SU-DHL-6 (cell line): ENCODE measurements around the gene FNDC11.

Experiments used
- H2AFZ ChIP-seq: fragments of 200-600 bp; sonication (generic); 2 replicates; pipeline ENCODE4 v1.6.1; 2014; ENCODE audit warnings: low read depth, mild to moderate bottlenecking, moderate library complexity, mixed read lengths, antibody characterized with exemption, low read length; ENCODE audit not compliant: severe bottlenecking
- H3F3A ChIP-seq: fragments of 200-600 bp; shearing (Covaris generic); 2 replicates; pipeline ENCODE4 v1.6.0; 2016; ENCODE audit warnings: antibody characterized with exemption, mild to moderate bottlenecking; ENCODE audit not compliant: insufficient read depth
- H3K27ac ChIP-seq: fragments of 200-600 bp; sonication (generic); 2 replicates; pipeline ENCODE4 v1.5.1; 2016; ENCODE audit warnings: low read depth, mild to moderate bottlenecking, low read length, moderate library complexity, mixed read lengths
- H3K27me3 ChIP-seq: fragments of 200-600 bp; sonication (generic), shearing (Covaris generic); 2 replicates; pipeline ENCODE4 v1.6.0; 2014; ENCODE audit warnings: mild to moderate bottlenecking, low read length
- H3K36me3 ChIP-seq: fragments of 200-600 bp; sonication (generic); 2 replicates; pipeline ENCODE4 v1.6.1; 2014; ENCODE audit warnings: mild to moderate bottlenecking, low read length, mixed read lengths
- H3K4me2 ChIP-seq: fragments of 300-600, 200-600 bp; shearing (Covaris generic), sonication (generic); 2 replicates; pipeline ENCODE4 v1.6.0; 2014; ENCODE audit warnings: low read length, low read depth, mild to moderate bottlenecking; ENCODE audit not compliant: poor library complexity, severe bottlenecking
- H3K4me3 ChIP-seq: fragments of 200-600 bp; sonication (generic); 2 replicates; pipeline ENCODE4 v1.5.1; 2014; ENCODE audit warnings: antibody characterized with exemption, low read length, mild to moderate bottlenecking, mixed read lengths; ENCODE audit not compliant: insufficient read depth, poor library complexity, severe bottlenecking
- H3K79me2 ChIP-seq: fragments of 200-600 bp; sonication (generic); 2 replicates; pipeline ENCODE4 v1.6.1; 2014; ENCODE audit warnings: mild to moderate bottlenecking, low read length, moderate library complexity; ENCODE audit not compliant: insufficient read depth
- H3K9ac ChIP-seq: fragments of 200-600 bp; sonication (generic); 2 replicates; pipeline ENCODE4 v1.7.0; 2014; ENCODE audit warnings: mild to moderate bottlenecking, low read length
- H3K9me2 ChIP-seq: fragments of 200-600 bp; sonication (generic); replicated peaks from 2 replicates; pipeline ENCODE4 v1.6.1; 2014; ENCODE audit warnings: low read length; ENCODE audit not compliant: insufficient read depth
- H3K9me3 ChIP-seq: fragments of 200-600 bp; sonication (generic); 2 replicates; pipeline ENCODE4 v1.6.1; 2014; ENCODE audit warnings: low read length, mixed read lengths; ENCODE audit not compliant: insufficient read depth
- H4K20me1 ChIP-seq: fragments of 200-600 bp; sonication (generic); 2 replicates; pipeline ENCODE4 v1.6.1; 2014; ENCODE audit warnings: low read depth, mild to moderate bottlenecking, antibody characterized with exemption, low read length, moderate library complexity, mixed read lengths
- EZH2phosphoT487 ChIP-seq: fragments of 200-600 bp; sonication (generic), shearing (Covaris generic); conservative IDR thresholded peaks from 2 replicates; pipeline ENCODE4 v1.6.1; 2018; ENCODE audit warnings: mild to moderate bottlenecking, antibody characterized with exemption, low read length, moderate library complexity, mixed read lengths
- TF ChIP-seq, protein P1 (sequence below): fragments of 200-600 bp; sonication (generic); IDR thresholded peaks from one replicate; pipeline ENCODE4 v1.5.1; 2017; ENCODE audit warnings: antibody characterized with exemption, mild to moderate bottlenecking, low read length, moderate library complexity; ENCODE audit not compliant: insufficient read depth, poor library complexity, severe bottlenecking

Gene FNDC11

DNA sequence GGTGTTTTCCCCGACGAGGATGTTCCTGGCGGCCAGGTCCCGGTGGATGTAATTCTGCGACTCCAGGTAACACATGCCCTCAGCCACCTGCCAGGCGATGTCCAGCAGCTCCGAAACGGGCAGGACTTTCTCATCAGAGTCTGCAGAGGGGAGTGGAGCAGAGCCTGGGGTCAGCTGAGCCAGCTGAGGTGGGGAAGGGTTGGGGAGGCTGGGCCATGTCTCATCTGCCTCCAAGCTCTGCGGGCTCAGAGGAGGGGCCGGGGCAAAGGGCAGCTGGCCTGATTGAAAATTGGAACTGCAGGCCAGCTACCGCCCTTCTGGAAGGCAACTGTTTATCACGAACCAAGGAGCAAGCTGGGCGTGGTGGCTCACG lies 23.2 kb upstream of the FNDC11 start:
- no peak overlapping the region for H3K27ac ChIP-seq

DNA sequence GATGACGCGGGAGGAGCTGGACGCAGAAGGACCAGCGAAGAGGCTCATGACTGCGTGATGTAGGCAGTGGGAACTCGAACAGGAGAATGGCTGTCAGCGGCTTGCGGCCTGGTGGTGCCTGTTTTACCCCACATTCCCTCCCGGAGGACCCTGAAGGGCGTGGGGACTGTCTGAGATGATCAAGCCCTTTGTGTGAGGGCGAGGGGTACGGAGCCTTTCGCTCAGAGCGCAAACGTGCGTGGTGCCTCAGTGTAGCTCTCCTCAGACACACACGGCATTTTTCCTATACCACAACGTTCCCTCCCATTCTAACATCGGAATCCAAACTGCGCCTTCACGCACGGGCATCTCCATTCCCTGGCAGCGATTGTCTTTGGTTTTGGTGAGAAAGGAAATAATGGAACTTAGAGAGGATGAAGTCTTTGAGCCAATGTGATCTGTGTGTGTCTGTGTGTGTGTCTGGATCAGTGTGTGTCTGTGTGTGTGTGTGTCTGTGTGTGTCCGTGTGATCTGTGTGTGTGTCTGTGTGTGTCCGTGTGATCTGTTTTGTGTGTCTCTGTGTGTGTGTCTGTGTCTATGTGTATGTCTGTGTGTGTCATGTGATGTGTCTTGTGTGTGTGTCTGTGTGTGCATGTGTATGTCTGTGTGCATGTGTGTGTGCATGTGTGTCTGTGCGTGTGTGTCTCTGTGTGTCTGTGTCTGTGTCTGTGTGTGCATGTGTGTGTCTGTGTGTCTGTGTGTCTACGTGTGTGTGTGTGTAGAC lies 22.1 kb upstream of the FNDC11 start:
- Histone ChIP-seq H3K4me3 (no peak overlapping the region), H4K20me1 (no peaks in the 10 kb centered on the region), H3F3A (no peaks in the 10 kb centered on the region), H2AFZ (no peak overlapping the region), H3K4me2 (no peak overlapping the region), H3K36me3 (no peaks in the 10 kb centered on the region), H3K27me3 (no peaks in the 10 kb centered on the region), H3K79me2 (no peaks in the 10 kb centered on the region), H3K27ac (no peak overlapping the region), H3K9ac (no peak overlapping the region), H3K9me2 (no peaks in the 10 kb centered on the region), H3K9me3 (no peaks in the 10 kb centered on the region)
- TF ChIP-seq, protein P1, sequence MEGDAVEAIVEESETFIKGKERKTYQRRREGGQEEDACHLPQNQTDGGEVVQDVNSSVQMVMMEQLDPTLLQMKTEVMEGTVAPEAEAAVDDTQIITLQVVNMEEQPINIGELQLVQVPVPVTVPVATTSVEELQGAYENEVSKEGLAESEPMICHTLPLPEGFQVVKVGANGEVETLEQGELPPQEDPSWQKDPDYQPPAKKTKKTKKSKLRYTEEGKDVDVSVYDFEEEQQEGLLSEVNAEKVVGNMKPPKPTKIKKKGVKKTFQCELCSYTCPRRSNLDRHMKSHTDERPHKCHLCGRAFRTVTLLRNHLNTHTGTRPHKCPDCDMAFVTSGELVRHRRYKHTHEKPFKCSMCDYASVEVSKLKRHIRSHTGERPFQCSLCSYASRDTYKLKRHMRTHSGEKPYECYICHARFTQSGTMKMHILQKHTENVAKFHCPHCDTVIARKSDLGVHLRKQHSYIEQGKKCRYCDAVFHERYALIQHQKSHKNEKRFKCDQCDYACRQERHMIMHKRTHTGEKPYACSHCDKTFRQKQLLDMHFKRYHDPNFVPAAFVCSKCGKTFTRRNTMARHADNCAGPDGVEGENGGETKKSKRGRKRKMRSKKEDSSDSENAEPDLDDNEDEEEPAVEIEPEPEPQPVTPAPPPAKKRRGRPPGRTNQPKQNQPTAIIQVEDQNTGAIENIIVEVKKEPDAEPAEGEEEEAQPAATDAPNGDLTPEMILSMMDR, result no peak
- TF ChIP-seq EZH2phosphoT487, result no peak

More for the DNA sequence above, 23.2 kb upstream of the FNDC11 start:
- Histone ChIP-seq H3K9ac (no peak overlapping the region), H4K20me1 (no peaks in the 10 kb centered on the region), H3K4me2 (no peak overlapping the region), H3K9me3 (no peaks in the 10 kb centered on the region), H3K9me2 (no peaks in the 10 kb centered on the region), H3K36me3 (no peaks in the 10 kb centered on the region), H3K27me3 (no peaks in the 10 kb centered on the region), H2AFZ (no peak overlapping the region), H3K79me2 (no peaks in the 10 kb centered on the region), H3K4me3 (no peak overlapping the region), H3F3A (no peaks in the 10 kb centered on the region)
- TF ChIP-seq, protein P1, result no peak
- TF ChIP-seq EZH2phosphoT487, result no peak

DNA sequence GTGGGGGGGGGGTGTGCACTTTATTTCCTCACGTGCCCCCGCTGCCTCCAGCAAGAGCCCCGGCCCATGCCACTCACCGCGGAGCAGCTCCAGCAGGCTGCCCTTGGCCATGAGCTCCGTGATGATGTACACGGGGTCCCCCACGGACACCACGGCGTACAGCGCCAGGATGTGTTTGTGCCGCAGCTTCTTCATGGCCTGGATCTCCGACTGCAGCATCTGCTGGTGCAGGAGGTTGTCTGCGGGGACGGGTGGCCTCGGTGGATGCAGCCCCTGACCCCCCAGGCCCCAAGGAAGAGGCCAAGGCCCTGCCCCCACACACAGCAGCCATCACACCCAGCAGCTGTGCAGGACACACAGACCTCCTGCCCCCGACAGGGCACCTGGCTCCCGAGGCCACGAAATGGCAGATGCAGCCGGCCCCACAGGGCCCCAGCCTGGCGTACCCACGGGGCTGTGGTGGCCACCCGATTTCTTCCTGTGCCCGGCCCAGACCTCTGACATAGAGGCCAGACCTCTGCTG lies 21.4 kb upstream of the FNDC11 start:
- Histone ChIP-seq H4K20me1 (no peaks in the 10 kb centered on the region), H3K27me3 (no peaks in the 10 kb centered on the region)

More for the DNA sequence above, 21.4 kb upstream of the FNDC11 start:
- no peaks in the 10 kb centered on the region for H3K9me3 ChIP-seq
- H3K4me3 ChIP-seq, result no peak overlapping the region
- H3K36me3 ChIP-seq, result no peaks in the 10 kb centered on the region
- no peak overlapping the region for H2AFZ ChIP-seq
- no peaks in the 10 kb centered on the region for H3K9me2 ChIP-seq
- H3K9ac ChIP-seq, result no peak overlapping the region
- no peak overlapping the region for H3K27ac ChIP-seq
- no peak for TF ChIP-seq EZH2phosphoT487
- TF ChIP-seq, protein P1, result no peak
- H3F3A ChIP-seq, result no peaks in the 10 kb centered on the region
- no peaks in the 10 kb centered on the region for H3K79me2 ChIP-seq
- no peak overlapping the region for H3K4me2 ChIP-seq
